Measurements from ENCODE around the gene PHF23. TPM values are rescaled to one million over a fixed set of nuclear protein-coding genes. Genes with fewer than 3 reads are reported as not detected.

The PHF23 gene
- total and polyA plus RNA-seq, 9 of the 15 experiments (the other 6 are each of a cell fraction or from before 2014, with no cell fraction given), result 7.4 to 87.5 (median 33.7) TPM

DNA sequence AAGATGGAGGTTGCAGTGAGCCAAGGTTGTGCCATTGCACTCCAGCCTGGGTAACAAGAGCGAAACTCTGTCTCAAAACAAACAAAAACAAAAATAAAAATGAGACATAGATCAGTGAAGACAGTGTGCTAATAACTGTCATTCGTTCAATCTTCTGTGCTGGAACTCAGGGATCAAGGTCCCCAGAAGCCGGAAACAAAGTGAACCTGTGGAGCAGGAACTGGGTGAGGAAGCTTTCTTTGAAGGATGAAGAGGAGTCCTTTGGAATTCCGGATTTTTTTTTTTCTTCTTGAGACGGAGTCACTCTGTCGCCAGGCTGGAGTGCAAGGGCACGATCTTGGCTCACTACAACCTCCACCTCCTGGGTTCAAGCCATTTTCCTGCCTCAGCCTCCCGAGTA, 40.2 kb upstream of the PHF23 start:
- DNase-seq (ENCODE audit: extremely low read depth in 1 of 4, low spot score in 3 of 4) (no peak), ATAC-seq (no peak), FAIRE-seq (no peak)
- 52% methylated on average over 8 of the region's 8 CpGs for WGBS (ENCODE audit: insufficient coverage, low coverage, missing lambda C conversion rate)
- intact Hi-C loops (cut with micrococcal nuclease), result no loop called here
- Histone ChIP-seq H3K9me3 (replicated peaks; ENCODE audit: control insufficient read depth, insufficient read depth, low read depth, low read length) (no peaks in the 10 kb centered on the region), H3K36me3 (ENCODE audit: control insufficient read depth, insufficient read depth, low read length) (no peaks in the 10 kb centered on the region), H3K79me2 (ENCODE audit: control insufficient read depth, insufficient read depth, low read length) (no peaks in the 10 kb centered on the region; the same call in 2 of the 3 replicates), H2AFZ (ENCODE audit: low read depth, low read length) (no peak overlapping the region), H3K4me3 (no peak overlapping the region), H3K27me3 (ENCODE audit: control insufficient read depth in 2 of 2, insufficient read depth in 2 of 2, low read length in 2 of 2) (no peaks in the 10 kb centered on the region), H3K4me2 (ENCODE audit: insufficient read depth, low read length) (no peak overlapping the region), H3K9ac (ENCODE audit: insufficient read depth in 1 of 2, low read depth in 2 of 2, low read length in 2 of 2) (no peak overlapping the region), H3K9me1 (ENCODE audit: control insufficient read depth, insufficient read depth, low read length) (no peaks in the 10 kb centered on the region), H4K20me1 (replicated peaks; ENCODE audit: control insufficient read depth, insufficient read depth, low read length) (no peaks in the 10 kb centered on the region; the same call in 1 of the 2 replicates), H3K4me1 (replicated peaks in 1 of 2; ENCODE audit: control insufficient read depth in 2 of 2, insufficient read depth in 2 of 2, low read length in 2 of 2) (peaks cover 15 to 40% of the 10 kb centered on the region in 2 experiments; a peak in 4 of 5 replicates), H3K27ac (ENCODE audit: extremely low read depth, low read depth, low read length) (no peak overlapping the region)
- ChIA-PET CTCF (ENCODE audit: low intra/inter-chr PET ratio) (interaction anchor here (1.0 to 2.3 kb wide), 2 partner anchors 17 to 35 kb away, joined by 3 to 19 read pairs; no protein-coding TSS in a partner anchor), POLR2A (interaction anchor here (0.8 to 0.9 kb wide), 2 partner anchors 45 to 58 kb away, joined by 3 to 4 read pairs; partner anchors contain the start of gene DVL2)
- in situ Hi-C loops (cut with MboI), result no loop called here
- BruUV-seq (replicated peaks), result no TSS peak
- no peak for TF ChIP-seq RBM17 (IDR thresholded peaks at IDR 0.05; ENCODE audit: borderline replicate concordance, low read depth, low read length)
- no peak for TF ChIP-seq POU5F1 (IDR thresholded peaks at IDR 0.05; ENCODE audit: borderline replicate concordance, low read depth, low read length, partially characterized antibody)
- TF ChIP-seq, protein P1, sequence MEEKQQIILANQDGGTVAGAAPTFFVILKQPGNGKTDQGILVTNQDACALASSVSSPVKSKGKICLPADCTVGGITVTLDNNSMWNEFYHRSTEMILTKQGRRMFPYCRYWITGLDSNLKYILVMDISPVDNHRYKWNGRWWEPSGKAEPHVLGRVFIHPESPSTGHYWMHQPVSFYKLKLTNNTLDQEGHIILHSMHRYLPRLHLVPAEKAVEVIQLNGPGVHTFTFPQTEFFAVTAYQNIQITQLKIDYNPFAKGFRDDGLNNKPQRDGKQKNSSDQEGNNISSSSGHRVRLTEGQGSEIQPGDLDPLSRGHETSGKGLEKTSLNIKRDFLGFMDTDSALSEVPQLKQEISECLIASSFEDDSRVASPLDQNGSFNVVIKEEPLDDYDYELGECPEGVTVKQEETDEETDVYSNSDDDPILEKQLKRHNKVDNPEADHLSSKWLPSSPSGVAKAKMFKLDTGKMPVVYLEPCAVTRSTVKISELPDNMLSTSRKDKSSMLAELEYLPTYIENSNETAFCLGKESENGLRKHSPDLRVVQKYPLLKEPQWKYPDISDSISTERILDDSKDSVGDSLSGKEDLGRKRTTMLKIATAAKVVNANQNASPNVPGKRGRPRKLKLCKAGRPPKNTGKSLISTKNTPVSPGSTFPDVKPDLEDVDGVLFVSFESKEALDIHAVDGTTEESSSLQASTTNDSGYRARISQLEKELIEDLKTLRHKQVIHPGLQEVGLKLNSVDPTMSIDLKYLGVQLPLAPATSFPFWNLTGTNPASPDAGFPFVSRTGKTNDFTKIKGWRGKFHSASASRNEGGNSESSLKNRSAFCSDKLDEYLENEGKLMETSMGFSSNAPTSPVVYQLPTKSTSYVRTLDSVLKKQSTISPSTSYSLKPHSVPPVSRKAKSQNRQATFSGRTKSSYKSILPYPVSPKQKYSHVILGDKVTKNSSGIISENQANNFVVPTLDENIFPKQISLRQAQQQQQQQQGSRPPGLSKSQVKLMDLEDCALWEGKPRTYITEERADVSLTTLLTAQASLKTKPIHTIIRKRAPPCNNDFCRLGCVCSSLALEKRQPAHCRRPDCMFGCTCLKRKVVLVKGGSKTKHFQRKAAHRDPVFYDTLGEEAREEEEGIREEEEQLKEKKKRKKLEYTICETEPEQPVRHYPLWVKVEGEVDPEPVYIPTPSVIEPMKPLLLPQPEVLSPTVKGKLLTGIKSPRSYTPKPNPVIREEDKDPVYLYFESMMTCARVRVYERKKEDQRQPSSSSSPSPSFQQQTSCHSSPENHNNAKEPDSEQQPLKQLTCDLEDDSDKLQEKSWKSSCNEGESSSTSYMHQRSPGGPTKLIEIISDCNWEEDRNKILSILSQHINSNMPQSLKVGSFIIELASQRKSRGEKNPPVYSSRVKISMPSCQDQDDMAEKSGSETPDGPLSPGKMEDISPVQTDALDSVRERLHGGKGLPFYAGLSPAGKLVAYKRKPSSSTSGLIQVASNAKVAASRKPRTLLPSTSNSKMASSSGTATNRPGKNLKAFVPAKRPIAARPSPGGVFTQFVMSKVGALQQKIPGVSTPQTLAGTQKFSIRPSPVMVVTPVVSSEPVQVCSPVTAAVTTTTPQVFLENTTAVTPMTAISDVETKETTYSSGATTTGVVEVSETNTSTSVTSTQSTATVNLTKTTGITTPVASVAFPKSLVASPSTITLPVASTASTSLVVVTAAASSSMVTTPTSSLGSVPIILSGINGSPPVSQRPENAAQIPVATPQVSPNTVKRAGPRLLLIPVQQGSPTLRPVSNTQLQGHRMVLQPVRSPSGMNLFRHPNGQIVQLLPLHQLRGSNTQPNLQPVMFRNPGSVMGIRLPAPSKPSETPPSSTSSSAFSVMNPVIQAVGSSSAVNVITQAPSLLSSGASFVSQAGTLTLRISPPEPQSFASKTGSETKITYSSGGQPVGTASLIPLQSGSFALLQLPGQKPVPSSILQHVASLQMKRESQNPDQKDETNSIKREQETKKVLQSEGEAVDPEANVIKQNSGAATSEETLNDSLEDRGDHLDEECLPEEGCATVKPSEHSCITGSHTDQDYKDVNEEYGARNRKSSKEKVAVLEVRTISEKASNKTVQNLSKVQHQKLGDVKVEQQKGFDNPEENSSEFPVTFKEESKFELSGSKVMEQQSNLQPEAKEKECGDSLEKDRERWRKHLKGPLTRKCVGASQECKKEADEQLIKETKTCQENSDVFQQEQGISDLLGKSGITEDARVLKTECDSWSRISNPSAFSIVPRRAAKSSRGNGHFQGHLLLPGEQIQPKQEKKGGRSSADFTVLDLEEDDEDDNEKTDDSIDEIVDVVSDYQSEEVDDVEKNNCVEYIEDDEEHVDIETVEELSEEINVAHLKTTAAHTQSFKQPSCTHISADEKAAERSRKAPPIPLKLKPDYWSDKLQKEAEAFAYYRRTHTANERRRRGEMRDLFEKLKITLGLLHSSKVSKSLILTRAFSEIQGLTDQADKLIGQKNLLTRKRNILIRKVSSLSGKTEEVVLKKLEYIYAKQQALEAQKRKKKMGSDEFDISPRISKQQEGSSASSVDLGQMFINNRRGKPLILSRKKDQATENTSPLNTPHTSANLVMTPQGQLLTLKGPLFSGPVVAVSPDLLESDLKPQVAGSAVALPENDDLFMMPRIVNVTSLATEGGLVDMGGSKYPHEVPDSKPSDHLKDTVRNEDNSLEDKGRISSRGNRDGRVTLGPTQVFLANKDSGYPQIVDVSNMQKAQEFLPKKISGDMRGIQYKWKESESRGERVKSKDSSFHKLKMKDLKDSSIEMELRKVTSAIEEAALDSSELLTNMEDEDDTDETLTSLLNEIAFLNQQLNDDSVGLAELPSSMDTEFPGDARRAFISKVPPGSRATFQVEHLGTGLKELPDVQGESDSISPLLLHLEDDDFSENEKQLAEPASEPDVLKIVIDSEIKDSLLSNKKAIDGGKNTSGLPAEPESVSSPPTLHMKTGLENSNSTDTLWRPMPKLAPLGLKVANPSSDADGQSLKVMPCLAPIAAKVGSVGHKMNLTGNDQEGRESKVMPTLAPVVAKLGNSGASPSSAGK (IDR thresholded peaks at IDR 0.05), result no peak
- TF ChIP-seq ZEB2 (IDR thresholded peaks at IDR 0.05), result no peak
- TF ChIP-seq, protein P2, sequence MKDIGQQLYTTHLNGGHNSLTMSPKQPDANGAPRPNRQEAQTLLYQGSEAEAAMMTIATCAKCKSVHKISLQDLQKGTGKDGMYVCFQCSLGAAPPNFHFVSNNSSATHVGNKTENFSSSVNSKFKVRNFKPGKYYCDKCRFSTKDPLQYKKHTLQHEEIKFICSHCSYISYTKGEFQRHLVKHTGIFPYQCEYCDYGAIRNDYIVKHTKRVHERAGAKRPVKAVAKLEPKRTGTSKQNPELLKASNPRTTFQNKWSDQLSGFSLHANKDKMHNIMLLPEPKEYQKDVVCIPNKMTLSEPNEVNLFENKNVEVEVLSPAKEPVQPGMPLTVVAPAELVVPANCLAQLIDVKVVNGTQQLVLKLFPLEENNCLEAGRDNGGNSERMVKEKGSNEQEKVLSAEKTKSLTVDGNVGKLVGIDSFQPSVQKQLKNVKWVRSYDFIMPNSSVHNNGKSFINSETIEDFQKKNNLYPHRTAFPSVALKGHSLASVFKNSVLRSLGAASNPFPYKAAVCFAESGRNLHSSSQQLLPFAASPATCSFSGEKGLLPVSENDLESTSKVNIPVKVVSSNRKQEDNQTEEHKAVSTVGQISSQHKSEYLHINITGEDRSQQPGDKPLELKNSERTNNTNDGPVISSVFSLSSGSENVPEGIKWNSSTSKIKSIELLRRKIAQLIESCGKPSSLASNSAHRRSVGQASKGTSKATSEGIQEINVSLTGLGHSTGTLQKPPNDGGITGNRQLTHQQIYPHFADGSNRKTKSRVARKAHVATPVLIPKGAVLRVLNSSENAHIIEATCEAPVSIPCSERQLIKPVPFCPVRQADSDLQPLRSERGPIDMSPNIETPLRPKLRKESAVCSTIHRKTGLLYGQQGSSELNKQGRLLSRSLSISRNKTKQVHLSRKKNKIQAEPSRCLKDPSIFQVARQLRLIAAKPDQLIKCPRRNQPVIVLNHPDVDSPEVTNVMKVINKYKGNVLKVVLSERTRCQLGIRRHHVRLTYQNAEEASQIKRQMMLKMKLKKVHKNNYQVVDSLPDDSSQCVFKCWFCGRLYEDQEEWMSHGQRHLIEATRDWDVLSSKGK (CRISPR knock-in tag; IDR thresholded peaks at IDR 0.05), result no peak
- TF ChIP-seq, protein P3, sequence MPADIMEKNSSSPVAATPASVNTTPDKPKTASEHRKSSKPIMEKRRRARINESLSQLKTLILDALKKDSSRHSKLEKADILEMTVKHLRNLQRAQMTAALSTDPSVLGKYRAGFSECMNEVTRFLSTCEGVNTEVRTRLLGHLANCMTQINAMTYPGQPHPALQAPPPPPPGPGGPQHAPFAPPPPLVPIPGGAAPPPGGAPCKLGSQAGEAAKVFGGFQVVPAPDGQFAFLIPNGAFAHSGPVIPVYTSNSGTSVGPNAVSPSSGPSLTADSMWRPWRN (IDR thresholded peaks at IDR 0.05; ENCODE audit: low read depth), result no peak

All from K562 (cell line).